GM12878 (cell line): Measurements from ENCODE around the gene PLEKHH1. TPM values are rescaled to one million over a fixed set of nuclear protein-coding genes. Genes with fewer than 3 reads are reported as not detected.
"Not testable (repeated sequence)": the region's sequence is repeated elsewhere in the genome, so short reads cannot be mapped to it uniquely, and the experiment has no call there.

ENCODE experiments used
- ATAC-seq: fragments of 200-7000 bp; cut with Tn5 transposase; 3 replicates; pipeline ENCODE4 v1.9.1; 2020; ENCODE audit warnings: mild to moderate bottlenecking, moderate library complexity
- BruUV-seq: library from RNA; stranded (reverse); fragments of 400-500 nt; replicated peaks from 2 replicates; lab custom pipeline; 2021; lab: Mats Ljungman, UMichigan
- CTCF ChIA-PET: fragments of 300-600 bp; sonication (Branson Sonifier 250); formaldehyde crosslinking; extraction: SDS; loops from one replicate; lab custom pipeline; 2021; ENCODE audit warnings: inconsistent platforms; lab: Yijun Ruan, JAX
- POLR2A ChIA-PET: fragments of 350-600 bp; formaldehyde crosslinking; extraction: SDS; loops from one replicate; lab custom pipeline; 2021; ENCODE audit warnings: inconsistent platforms; lab: Charles Lee
- RAD21 ChIA-PET: fragments of 300-600 bp; sonication (Branson Sonifier 250); formaldehyde crosslinking; loops from one replicate; lab custom pipeline; 2023; ENCODE audit warnings: antibody characterized with exemption; ENCODE audit not compliant: unreplicated experiment; lab: Charles Lee
- SMC1A ChIA-PET: fragments of 300-600 bp; sonication (Branson Sonifier 250); formaldehyde crosslinking; loops from one replicate; lab custom pipeline; 2023; ENCODE audit not compliant: unreplicated experiment, uncharacterized antibody; lab: Charles Lee
- DNase-seq: peaks from one replicate; pipeline ENCODE4 v3.0.0-alpha.2; 2011; ENCODE audit warnings: low read depth, low spot score
- FAIRE-seq: peaks from 3 replicates; lab custom pipeline; 2011; peaks lifted over from hg19 to GRCh38; lab: Jason Lieb, UNC
- H2AFZ ChIP-seq: 2 replicates; pipeline ENCODE4 v1.6.0; 2011; ENCODE audit warnings: low read depth, low read length, control low read depth; ENCODE audit not compliant: control insufficient read depth
- H3K27ac ChIP-seq: 2 replicates; pipeline ENCODE4 v1.5.1; 2011; ENCODE audit warnings: control low read depth; ENCODE audit not compliant: control insufficient read depth, insufficient read depth
- H3K27me3 ChIP-seq, 2 experiments: replicated peaks in 1 of 2; 2 replicates each; pipeline versions ENCODE4 v1.6.0 to v1.6.1; 2011; ENCODE audit warnings: low read length in 1 of 2; ENCODE audit not compliant: control insufficient read depth in 2 of 2, insufficient read depth in 2 of 2
- H3K36me3 ChIP-seq, 2 experiments: 2 replicates each; pipeline ENCODE4 v1.5.1; 2011; ENCODE audit warnings: low read length in 1 of 2; ENCODE audit not compliant: control insufficient read depth in 2 of 2, insufficient read depth in 2 of 2
- H3K4me1 ChIP-seq: 2 replicates; pipeline ENCODE4 v1.6.1; 2011; ENCODE audit warnings: mild to moderate bottlenecking, low read length, moderate library complexity, mixed read lengths; ENCODE audit not compliant: control insufficient read depth, insufficient read depth
- H3K4me2 ChIP-seq: 2 replicates; pipeline ENCODE4 v1.6.0; 2011; ENCODE audit warnings: control low read depth; ENCODE audit not compliant: control insufficient read depth, insufficient read depth
- H3K4me3 ChIP-seq: fragments of 200-600 bp; sonication (generic); 2 replicates; pipeline ENCODE4 v1.5.1; 2016
- H3K79me2 ChIP-seq: 2 replicates; pipeline ENCODE4 v1.6.0; 2011; ENCODE audit warnings: low read length; ENCODE audit not compliant: control insufficient read depth, insufficient read depth
- H3K9ac ChIP-seq: 2 replicates; pipeline ENCODE4 v1.8.0; 2011; ENCODE audit warnings: low read length, control low read depth, mixed read lengths; ENCODE audit not compliant: control insufficient read depth, insufficient read depth
- H3K9me3 ChIP-seq: replicated peaks from 3 replicates; pipeline ENCODE4 v1.5.1; 2011; ENCODE audit warnings: mild to moderate bottlenecking, low read length; ENCODE audit not compliant: control insufficient read depth, insufficient read depth
- H4K20me1 ChIP-seq: 2 replicates; pipeline ENCODE4 v1.6.0; 2011; ENCODE audit not compliant: control insufficient read depth, insufficient read depth
- ASH2L ChIP-seq: fragments of 300-600, 200-600 bp; sonication (generic); IDR thresholded peaks from 2 replicates; pipeline ENCODE4 v1.6.1; 2017; ENCODE audit warnings: low read depth, mild to moderate bottlenecking, borderline replicate concordance
- EED ChIP-seq: sonication (generic); IDR thresholded peaks from 2 replicates; pipeline ENCODE4 v1.6.1; 2016; ENCODE audit warnings: antibody characterized with exemption, low read depth
- EZH2 ChIP-seq: IDR thresholded peaks from 2 replicates; pipeline ENCODE4 v1.6.1; 2012; ENCODE audit warnings: low read depth, mild to moderate bottlenecking, control low read depth, inconsistent platforms, low read length, borderline replicate concordance; ENCODE audit not compliant: control insufficient read depth
- FOXM1 ChIP-seq: IDR thresholded peaks from 2 replicates; pipeline ENCODE4 v1.6.1; 2012; ENCODE audit warnings: low read depth, mild to moderate bottlenecking, inconsistent platforms, low read length, moderate library complexity
- HDAC6 ChIP-seq: fragments of 200-600 bp; sonication (generic); IDR thresholded peaks from one replicate; pipeline ENCODE4 v1.8.0; 2017; ENCODE audit warnings: antibody characterized with exemption; ENCODE audit not compliant: unreplicated experiment
- IRF5 ChIP-seq: fragments of 450-650 bp; IDR thresholded peaks from 2 replicates; pipeline ENCODE4 v1.6.1; 2017; ENCODE audit warnings: borderline replicate concordance
- MTA2 ChIP-seq: fragments of 450-650 bp; IDR thresholded peaks from 2 replicates; pipeline ENCODE4 v1.6.1; 2016; ENCODE audit warnings: low read depth, mild to moderate bottlenecking, moderate library complexity
- MYB ChIP-seq: fragments of 150-350 bp; IDR thresholded peaks from 2 replicates; pipeline ENCODE4 v1.6.1; 2014; ENCODE audit warnings: mild to moderate bottlenecking, low read depth, low read length, borderline replicate concordance
- NFYA ChIP-seq: IDR thresholded peaks from 2 replicates; pipeline ENCODE4 v1.6.1; 2011; ENCODE audit warnings: low read depth, mild to moderate bottlenecking, low read length, improper control_type of control experiment, borderline replicate concordance
- NFYB ChIP-seq: IDR thresholded peaks from 2 replicates; pipeline ENCODE4 v1.6.1; 2011; ENCODE audit warnings: low read depth, mild to moderate bottlenecking, low read length, improper control_type of control experiment, moderate library complexity; ENCODE audit not compliant: insufficient read depth
- NR2C1 ChIP-seq: fragments of 450-650 bp; IDR thresholded peaks from 2 replicates; pipeline ENCODE4 v1.6.1; 2017; ENCODE audit warnings: antibody characterized with exemption, mild to moderate bottlenecking, moderate library complexity
- PAX5 ChIP-seq: IDR thresholded peaks from 2 replicates; pipeline ENCODE4 v1.6.1; 2011; ENCODE audit warnings: low read depth, low read length, borderline replicate concordance
- POU2F2 ChIP-seq: IDR thresholded peaks from 3 replicates; pipeline ENCODE4 v1.6.1; 2011; ENCODE audit warnings: low read depth, mild to moderate bottlenecking, low read length, borderline replicate concordance
- RELA ChIP-seq: fragments of 450-650 bp; IDR thresholded peaks from 2 replicates; pipeline ENCODE4 v1.8.0; 2014; ENCODE audit warnings: borderline replicate concordance; ENCODE audit not compliant: partially characterized antibody
- ZNF217 ChIP-seq: fragments of 450-650 bp; IDR thresholded peaks from 2 replicates; pipeline ENCODE4 v1.6.1; 2017; ENCODE audit warnings: antibody characterized with exemption, mild to moderate bottlenecking
- ZNF274 ChIP-seq: IDR thresholded peaks from one replicate; pipeline ENCODE4 v1.8.0; 2011; ENCODE audit not compliant: insufficient read length, insufficient read depth
- WGBS: methylation state at CpG from one replicate; pipeline ENCODE4 v1.1.6; 2016; ENCODE audit warnings: low lambda C conversion rate; ENCODE audit not compliant: insufficient replicate concordance, insufficient coverage; ENCODE audit errors: missing lambda C conversion rate; 5-methylcytosine and 5-hydroxymethylcytosine counted together
- in situ Hi-C: fragments of 300-500 bp; cut with MboI; formaldehyde crosslinking; loops from 9 replicates; pipeline ENCODE4 v1.14.3; 2018; ENCODE audit warnings: mixed read lengths
- intact Hi-C: fragments of 100-400 bp; cut with micrococcal nuclease; formaldehyde crosslinking; loops from one replicate; pipeline ENCODE4 v1.14.2; 2022; ENCODE audit not compliant: unreplicated experiment
- polyA plus RNA-seq, 11 experiments: library from polyadenylated mRNA; depleted of rRNA in 4 of 11; unstranded in 6 of 11; stranded (reverse) in 5 of 11; fragments of >200 nt; fragmentation: Nextera tagmentation in 4 of 11; fragmentation: Illumina TruSeq in 1 of 11; extraction: Ambion mirVana in 4 of 11; extraction: Trizol in 1 of 11; gene quantifications; 1 replicate in 1 of 11; 2 replicates in 10 of 11; pipeline versions ENCODE4 v1.2.1 to v1.2.3, GENCODE V29; 2011 to 2016; ENCODE audit warnings: inconsistent platforms in 2 of 11, missing spikeins in 2 of 11, low read depth in 1 of 11
- total RNA-seq, 4 experiments: library from RNA; depleted of rRNA in 3 of 4; stranded (reverse); fragments of >200 nt in 3 of 4; fragmentation: Illumina TruSeq in 1 of 4; extraction: Trizol in 1 of 4; gene quantifications; 2 replicates each; pipeline versions ENCODE4 v1.2.1 to v1.2.3, GENCODE V29; 2013 to 2021

Gene PLEKHH1
- total and polyA plus RNA-seq, 10 of the 15 experiments (the other 5 are each of a cell fraction or from before 2014, with no cell fraction given), result 0.11 to 0.95 (median 0.41) TPM

- no peak for TF ChIP-seq FOXM1
- no peak for TF ChIP-seq ZNF274
- no peak for TF ChIP-seq EED
- no peak for TF ChIP-seq MYB
Observed at GRCh38 chr14:67623114-67623513, 90.0 kb downstream of the PLEKHH1 start (continued).

GRCh38 chr14:67626131-67626530 lies 93.0 kb downstream of the PLEKHH1 start:
- H3K79me2 ChIP-seq, POLR2A ChIA-PET, H3K9ac ChIP-seq, H3K4me3 ChIP-seq, H3K4me1 ChIP-seq, RAD21 ChIA-PET, FAIRE-seq, CTCF ChIA-PET, in situ Hi-C loops, H3K27me3 ChIP-seq, ATAC-seq, H4K20me1 ChIP-seq, H3K9me3 ChIP-seq, H3K36me3 ChIP-seq, DNase-seq, H2AFZ ChIP-seq, intact Hi-C loops, H3K27ac ChIP-seq, BruUV-seq, H3K4me2 ChIP-seq: not testable (repeated sequence)
- 19% methylated on average over 1 of the region's 1 CpG for WGBS
- SMC1A ChIA-PET, result interaction anchor here (1.3 kb wide), 1 partner anchor 40 kb away, joined by 3 read pairs; no protein-coding TSS in a partner anchor

GRCh38 chr14:67627519-67627918 lies 94.4 kb downstream of the PLEKHH1 start:
- in situ Hi-C loops, result no loop called here
- Histone ChIP-seq H3K4me3 (no peak overlapping the region), H3K36me3 (no peaks in the 10 kb centered on the region), H3K27me3 (no peaks in the 10 kb centered on the region), H4K20me1 (no peaks in the 10 kb centered on the region), H3K79me2 (no peaks in the 10 kb centered on the region), H2AFZ (no peak overlapping the region), H3K27ac (no peak overlapping the region), H3K9ac (no peak overlapping the region), H3K9me3 (no peaks in the 10 kb centered on the region; the same call in 2 of the 3 replicates), H3K4me2 (no peak overlapping the region), H3K4me1 (no peaks in the 10 kb centered on the region)
- ChIA-PET POLR2A (interaction anchor here (1.4 kb wide), 1 partner anchor 15 kb away, joined by 3 read pairs; no protein-coding TSS in a partner anchor), RAD21 (interaction anchor here (0.9 kb wide), 1 partner anchor 41 kb away, joined by 4 read pairs; no protein-coding TSS in a partner anchor), CTCF (interaction anchor here (3.1 kb wide), 1 partner anchor 9 kb away, joined by 14 read pairs; the partner anchor contains the start of gene ARG2), SMC1A (no interaction called here)
- TF ChIP-seq NFYA (no peak), RELA (no peak), EZH2 (no peak), PAX5 (no peak), MTA2 (no peak), ASH2L (no peak), NR2C1 (no peak), POU2F2 (no peak), NFYB (no peak), IRF5 (no peak), ZNF217 (no peak), HDAC6 (no peak)
- DNase-seq (no peak), FAIRE-seq (no peak), ATAC-seq (no peak)
- BruUV-seq, result no TSS peak
- intact Hi-C loops, result no loop called here
